ENCODE data around the gene KCNJ14. TPM values are rescaled to one million over a fixed set of nuclear protein-coding genes. Genes with fewer than 3 reads are reported as not detected.

Gene KCNJ14
- total RNA-seq, 4 donors from 2014 or later: 0.42 to 0.86 (median 0.51) TPM

DNA sequence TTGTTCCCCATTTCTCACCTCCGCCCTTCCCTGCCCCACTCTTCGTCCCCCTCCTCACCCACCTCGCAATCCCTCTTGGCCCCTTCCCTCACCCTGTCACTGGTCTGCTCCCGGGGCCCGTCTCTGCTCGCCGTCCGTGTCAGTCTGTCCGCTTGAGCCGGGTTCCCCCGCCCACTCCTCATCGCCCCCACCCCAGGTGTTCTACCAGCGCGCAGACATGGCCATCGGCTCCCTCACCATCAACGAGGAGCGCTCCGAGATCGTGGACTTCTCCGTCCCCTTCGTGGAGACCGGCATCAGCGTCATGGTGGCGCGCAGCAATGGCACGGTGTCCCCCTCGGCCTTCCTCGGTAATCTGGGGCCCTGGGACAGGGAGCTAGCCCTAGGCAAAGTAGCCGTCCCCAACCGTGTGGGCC lies 39.6 kb upstream of the KCNJ14 start:
- Histone ChIP-seq H3K36me3 (no peaks in the 10 kb centered on the region), H3K27me3 (peaks cover 0 to 61% (median 30%) of the 10 kb centered on the region in 4 donors), H3K4me3 (peak overlapping the region; percentile 21 to 32 (median 26)), H3K27ac (replicated peaks in 1 of 4) (no peak overlapping the region), H3K9me3 (no peaks in the 10 kb centered on the region), H3K4me1 (peaks cover 4 to 19% (median 17%) of the 10 kb centered on the region in 4 donors)
- no peak for DNase-seq (ENCODE audit: extremely low spot score)
- 17% methylated on average over 16 of the region's 30 CpGs for WGBS
- intact Hi-C loops (cut with DNase I): no loop called here
- no peak for TF ChIP-seq EP300 (IDR thresholded peaks at IDR 0.05)

DNA sequence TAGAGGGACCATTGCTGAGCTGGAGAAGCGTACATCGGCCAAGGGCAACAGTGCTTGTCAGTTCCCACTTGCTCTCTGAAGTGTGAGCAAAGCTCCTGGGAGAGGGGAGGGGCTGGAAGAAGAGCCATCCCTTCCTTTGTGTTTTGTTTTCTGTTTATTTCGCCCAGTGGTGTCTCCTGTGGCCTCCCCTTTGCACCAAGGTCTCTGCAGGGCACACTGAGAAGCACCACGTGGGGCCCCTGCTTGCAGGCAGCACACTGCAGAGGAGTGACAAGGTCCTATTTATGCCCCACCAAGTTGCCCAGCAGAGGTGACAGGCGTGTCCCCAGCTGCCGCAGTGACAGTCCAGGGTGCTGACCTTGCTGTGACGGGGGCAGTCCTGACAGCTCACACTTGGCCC lies 38.0 kb upstream of the KCNJ14 start:
- no peak overlapping the region for H3K4me3 ChIP-seq
- intact Hi-C loops (cut with DNase I): no loop called here
- WGBS: 71% methylated on average over 7 of the region's 7 CpGs
- TF ChIP-seq, protein P1, sequence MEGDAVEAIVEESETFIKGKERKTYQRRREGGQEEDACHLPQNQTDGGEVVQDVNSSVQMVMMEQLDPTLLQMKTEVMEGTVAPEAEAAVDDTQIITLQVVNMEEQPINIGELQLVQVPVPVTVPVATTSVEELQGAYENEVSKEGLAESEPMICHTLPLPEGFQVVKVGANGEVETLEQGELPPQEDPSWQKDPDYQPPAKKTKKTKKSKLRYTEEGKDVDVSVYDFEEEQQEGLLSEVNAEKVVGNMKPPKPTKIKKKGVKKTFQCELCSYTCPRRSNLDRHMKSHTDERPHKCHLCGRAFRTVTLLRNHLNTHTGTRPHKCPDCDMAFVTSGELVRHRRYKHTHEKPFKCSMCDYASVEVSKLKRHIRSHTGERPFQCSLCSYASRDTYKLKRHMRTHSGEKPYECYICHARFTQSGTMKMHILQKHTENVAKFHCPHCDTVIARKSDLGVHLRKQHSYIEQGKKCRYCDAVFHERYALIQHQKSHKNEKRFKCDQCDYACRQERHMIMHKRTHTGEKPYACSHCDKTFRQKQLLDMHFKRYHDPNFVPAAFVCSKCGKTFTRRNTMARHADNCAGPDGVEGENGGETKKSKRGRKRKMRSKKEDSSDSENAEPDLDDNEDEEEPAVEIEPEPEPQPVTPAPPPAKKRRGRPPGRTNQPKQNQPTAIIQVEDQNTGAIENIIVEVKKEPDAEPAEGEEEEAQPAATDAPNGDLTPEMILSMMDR (IDR thresholded peaks at IDR 0.05): no peak
- TF ChIP-seq POLR2A (IDR thresholded peaks at IDR 0.05; ENCODE audit: low read depth) (no peak), EP300 (IDR thresholded peaks at IDR 0.05) (no peak), POLR2AphosphoS5 (IDR thresholded peaks at IDR 0.05) (no peak)
- H3K4me1 ChIP-seq: peaks cover 4 to 19% (median 17%) of the 10 kb centered on the region in 4 donors
- no peaks in the 10 kb centered on the region for H3K9me3 ChIP-seq
- H3K27me3 ChIP-seq: peaks cover 0 to 60% (median 30%) of the 10 kb centered on the region in 4 donors
- no peak for DNase-seq (ENCODE audit: extremely low spot score)
- H3K27ac ChIP-seq (replicated peaks in 1 of 4): no peak overlapping the region
- no peaks in the 10 kb centered on the region for H3K36me3 ChIP-seq

DNA sequence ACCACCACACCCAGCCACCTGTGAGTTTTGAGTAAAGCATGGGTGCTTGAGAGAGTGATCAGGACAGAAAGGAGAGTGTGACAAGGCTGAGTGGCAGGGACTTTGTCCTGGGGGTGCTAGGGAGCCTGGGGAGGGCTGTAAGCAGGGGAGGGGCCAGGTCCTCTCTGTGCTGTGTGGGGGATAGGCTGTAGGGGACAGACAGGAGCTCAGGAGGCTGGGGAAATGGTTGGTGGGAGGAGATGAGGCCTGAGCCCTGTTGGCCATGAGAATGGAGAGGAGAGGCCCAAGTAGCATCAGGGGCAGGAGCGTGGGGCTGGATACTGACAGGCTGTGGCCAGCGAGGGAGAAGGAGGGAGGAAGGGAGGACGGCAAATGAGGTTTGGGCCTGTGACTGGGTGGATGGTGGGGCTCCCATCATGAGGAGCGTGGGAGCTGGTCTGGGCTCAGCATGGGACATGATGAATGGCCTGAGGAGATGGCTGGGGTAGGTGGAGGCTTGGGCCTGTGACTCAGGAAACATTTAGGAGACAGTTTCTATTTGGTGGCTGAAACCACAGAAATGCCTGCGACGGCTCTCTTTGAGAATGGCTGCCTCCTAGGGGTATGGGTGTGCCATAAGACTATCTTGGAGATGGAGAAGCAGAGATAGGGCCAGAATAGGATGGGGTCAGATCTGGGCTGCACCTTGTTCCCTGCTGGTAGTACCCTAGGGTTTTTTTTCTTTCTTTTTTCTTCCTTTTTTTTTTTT lies 36.9 kb upstream of the KCNJ14 start:
- no peaks in the 10 kb centered on the region for H3K9me3 ChIP-seq
- DNase-seq (ENCODE audit: extremely low spot score): no peak
- intact Hi-C loops (cut with DNase I): no loop called here
- peaks cover 0 to 57% (median 30%) of the 10 kb centered on the region in 4 donors for H3K27me3 ChIP-seq
- TF ChIP-seq EP300 (IDR thresholded peaks at IDR 0.05): no peak
- TF ChIP-seq, protein P1 (IDR thresholded peaks at IDR 0.05): no peak
- no peak for TF ChIP-seq POLR2A (IDR thresholded peaks at IDR 0.05; ENCODE audit: low read depth)
- TF ChIP-seq POLR2AphosphoS5 (IDR thresholded peaks at IDR 0.05): no peak
- no peak overlapping the region for H3K4me3 ChIP-seq
- peaks cover 4 to 19% (median 17%) of the 10 kb centered on the region in 4 donors for H3K4me1 ChIP-seq
- WGBS: 78% methylated on average over 6 of the region's 6 CpGs
- no peak overlapping the region for H3K27ac ChIP-seq (replicated peaks in 1 of 4)
- no peaks in the 10 kb centered on the region for H3K36me3 ChIP-seq

DNA sequence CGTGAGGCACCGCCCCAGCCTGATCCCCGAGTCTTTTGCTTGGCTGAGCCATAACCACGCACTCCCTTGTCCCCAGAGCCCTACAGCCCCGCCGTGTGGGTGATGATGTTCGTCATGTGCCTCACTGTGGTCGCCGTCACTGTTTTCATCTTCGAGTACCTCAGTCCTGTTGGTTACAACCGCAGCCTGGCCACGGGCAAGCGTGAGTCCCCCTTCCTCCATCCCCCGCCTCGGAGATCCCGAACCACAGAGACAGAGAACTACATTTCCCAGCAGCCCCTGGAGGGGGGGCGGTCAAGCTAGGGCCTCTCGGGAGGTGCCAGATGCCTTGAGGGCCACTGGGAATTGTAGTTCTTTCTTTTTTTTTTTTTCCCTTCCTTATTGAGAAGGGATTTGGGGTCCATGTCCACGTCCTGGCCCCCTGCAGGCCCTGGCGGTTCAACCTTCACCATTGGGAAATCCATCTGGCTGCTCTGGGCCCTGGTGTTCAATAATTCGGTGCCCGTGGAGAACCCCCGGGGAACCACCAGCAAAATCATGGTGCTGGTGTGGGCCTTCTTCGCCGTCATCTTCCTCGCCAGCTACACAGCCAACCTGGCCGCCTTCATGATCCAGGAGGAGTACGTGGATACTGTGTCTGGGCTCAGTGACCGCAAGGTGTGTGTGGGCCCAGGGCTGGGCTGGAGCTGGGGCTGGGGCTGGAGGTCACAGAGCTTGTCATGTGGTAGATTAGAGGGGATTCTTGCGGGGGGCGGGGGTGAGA lies 36.0 kb upstream of the KCNJ14 start:
- 72% methylated on average over 30 of the region's 31 CpGs for WGBS
- H3K36me3 ChIP-seq: no peaks in the 10 kb centered on the region
- H3K9me3 ChIP-seq: no peaks in the 10 kb centered on the region
- no peak overlapping the region for H3K27ac ChIP-seq (replicated peaks in 1 of 4)
- TF ChIP-seq EP300 (IDR thresholded peaks at IDR 0.05) (no peak), POLR2AphosphoS5 (IDR thresholded peaks at IDR 0.05) (no peak), POLR2A (IDR thresholded peaks at IDR 0.05; ENCODE audit: low read depth) (no peak)
- TF ChIP-seq, protein P1 (IDR thresholded peaks at IDR 0.05): no peak
- H3K27me3 ChIP-seq: peaks cover 0 to 49% (median 24%) of the 10 kb centered on the region in 4 donors
- no peak overlapping the region for H3K4me3 ChIP-seq
- H3K4me1 ChIP-seq: peaks cover 4 to 17% (median 16%) of the 10 kb centered on the region in 4 donors
- intact Hi-C loops (cut with DNase I): no loop called here
- no peak for DNase-seq (ENCODE audit: extremely low spot score)

DNA sequence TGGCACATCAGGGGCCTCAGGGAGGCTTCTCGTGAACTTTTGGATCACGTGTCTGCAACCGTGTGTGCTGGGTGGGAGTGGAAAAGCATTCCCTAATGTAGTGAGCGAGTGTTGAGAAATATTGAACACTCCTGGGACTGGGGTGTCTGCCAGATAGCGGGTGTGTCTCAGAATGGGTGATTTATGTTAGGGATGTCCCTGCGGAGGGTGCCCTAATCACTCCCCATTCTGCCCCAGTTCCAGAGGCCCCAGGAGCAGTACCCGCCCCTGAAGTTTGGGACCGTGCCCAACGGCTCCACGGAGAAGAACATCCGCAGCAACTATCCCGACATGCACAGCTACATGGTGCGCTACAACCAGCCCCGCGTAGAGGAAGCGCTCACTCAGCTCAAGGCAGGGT lies 33.8 kb upstream of the KCNJ14 start:
- intact Hi-C loops (cut with DNase I): no loop called here
- Histone ChIP-seq H3K9me3 (no peaks in the 10 kb centered on the region), H3K4me3 (no peak overlapping the region), H3K27ac (replicated peaks in 1 of 4) (no peak overlapping the region), H3K4me1 (peaks cover 0 to 2% (median 0%) of the 10 kb centered on the region in 4 donors), H3K27me3 (peaks cover 0 to 27% (median 7%) of the 10 kb centered on the region in 4 donors), H3K36me3 (no peaks in the 10 kb centered on the region)
- no peak for DNase-seq (ENCODE audit: extremely low spot score)
- 55% methylated on average over 5 of the region's 16 CpGs for WGBS
- TF ChIP-seq EP300 (IDR thresholded peaks at IDR 0.05) (no peak), POLR2A (IDR thresholded peaks at IDR 0.05; ENCODE audit: low read depth) (no peak), POLR2AphosphoS5 (IDR thresholded peaks at IDR 0.05) (no peak)
- TF ChIP-seq, protein P1 (IDR thresholded peaks at IDR 0.05): no peak
